Body of pancreas (tissue), 4 donors: Measurements from ENCODE around the gene FBXO11. TPM values are rescaled to one million over a fixed set of nuclear protein-coding genes. Genes with fewer than 3 reads are reported as not detected.
"Not testable (repeated sequence)": the region's sequence is repeated elsewhere in the genome, so short reads cannot be mapped to it uniquely, and the experiment has no call there.

ENCODE experiments used
- ATAC-seq: fragments of 150-250 bp; one replicate; pipeline ENCODE4 v1.9.1; 2016
- DNase-seq, 4 donors: peaks; one replicate each; pipeline ENCODE4 v3.0.0-alpha.2; 2019
- H3K27ac ChIP-seq, 4 donors: fragments of 200-600 bp; sonication (generic); 1 replicate in 3 of 4; 2 replicates in 1 of 4; pipeline versions ENCODE4 v1.5.1 to v1.6.1; 2016 to 2019; ENCODE audit warnings: mild to moderate bottlenecking in 1 of 4, mixed read lengths in 1 of 4, moderate library complexity in 1 of 4
- H3K27me3 ChIP-seq, 2 donors: fragments of 200-600 bp; sonication (generic); one replicate each; pipeline ENCODE4 v1.6.0; 2016; ENCODE audit warnings: mild to moderate bottlenecking in 1 of 2
- H3K36me3 ChIP-seq, 2 donors: fragments of 200-600 bp; sonication (generic); replicated peaks in 1 of 2; 2 replicates each; pipeline ENCODE4 v1.5.1; 2016; ENCODE audit warnings: low read depth in 2 of 2; ENCODE audit not compliant: insufficient read depth in 1 of 2
- H3K4me1 ChIP-seq: fragments of 200-600 bp; sonication (generic); one replicate; pipeline ENCODE4 v1.6.0; 2016
- H3K4me3 ChIP-seq, 2 donors: fragments of 200-600 bp; sonication (generic); 1 replicate in 1 of 2; 2 replicates in 1 of 2; pipeline ENCODE4 v1.5.1; 2016 to 2019
- H3K9me3 ChIP-seq, 3 donors: fragments of 200-600 bp; sonication (generic); 1 replicate in 2 of 3; 2 replicates in 1 of 3; pipeline ENCODE4 v1.5.1; 2016
- POLR2A ChIP-seq, 3 donors: fragments of 450-650 bp; IDR thresholded peaks; one replicate each; pipeline ENCODE4 v1.6.1; 2016; ENCODE audit warnings: antibody characterized with exemption in 3 of 3, mild to moderate bottlenecking in 2 of 3
- WGBS, 2 donors: methylation state at CpG; one replicate each; pipeline ENCODE4 v1.1.5; 2017; 5-methylcytosine and 5-hydroxymethylcytosine counted together
- intact Hi-C: fragments of 100-400 bp; cut with DNase I; formaldehyde crosslinking; loops from one replicate; pipeline ENCODE4 v1.15.1; 2023
- total RNA-seq, 2 donors: library from RNA; depleted of rRNA; stranded (reverse); fragments of >200 nt; gene quantifications; one replicate each; pipeline ENCODE4 v1.1.0, GENCODE V29; 2016
- TF ChIP-seq, protein P1 (sequence below), 7 experiments: fragments of 450-650 bp in 4 of 7; fragments of 200-600 bp in 3 of 7; sonication (generic) in 3 of 7; IDR thresholded peaks; one replicate each; pipeline ENCODE4 v1.5.1; 2016 to 2019; ENCODE audit warnings: antibody characterized with exemption in 7 of 7

Gene FBXO11
- total RNA-seq, 2 donors from 2014 or later = 25.1 to 41.0 TPM

- H3K4me3 ChIP-seq = no peak overlapping the region
- TF ChIP-seq POLR2A (IDR thresholded peaks at IDR 0.05) = no peak
- TF ChIP-seq, protein P1, sequence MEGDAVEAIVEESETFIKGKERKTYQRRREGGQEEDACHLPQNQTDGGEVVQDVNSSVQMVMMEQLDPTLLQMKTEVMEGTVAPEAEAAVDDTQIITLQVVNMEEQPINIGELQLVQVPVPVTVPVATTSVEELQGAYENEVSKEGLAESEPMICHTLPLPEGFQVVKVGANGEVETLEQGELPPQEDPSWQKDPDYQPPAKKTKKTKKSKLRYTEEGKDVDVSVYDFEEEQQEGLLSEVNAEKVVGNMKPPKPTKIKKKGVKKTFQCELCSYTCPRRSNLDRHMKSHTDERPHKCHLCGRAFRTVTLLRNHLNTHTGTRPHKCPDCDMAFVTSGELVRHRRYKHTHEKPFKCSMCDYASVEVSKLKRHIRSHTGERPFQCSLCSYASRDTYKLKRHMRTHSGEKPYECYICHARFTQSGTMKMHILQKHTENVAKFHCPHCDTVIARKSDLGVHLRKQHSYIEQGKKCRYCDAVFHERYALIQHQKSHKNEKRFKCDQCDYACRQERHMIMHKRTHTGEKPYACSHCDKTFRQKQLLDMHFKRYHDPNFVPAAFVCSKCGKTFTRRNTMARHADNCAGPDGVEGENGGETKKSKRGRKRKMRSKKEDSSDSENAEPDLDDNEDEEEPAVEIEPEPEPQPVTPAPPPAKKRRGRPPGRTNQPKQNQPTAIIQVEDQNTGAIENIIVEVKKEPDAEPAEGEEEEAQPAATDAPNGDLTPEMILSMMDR (IDR thresholded peaks at IDR 0.05) = no peak
- H3K27ac ChIP-seq = no peak overlapping the region
- no peaks in the 10 kb centered on the region for H3K27me3 ChIP-seq
- no peaks in the 10 kb centered on the region for H3K36me3 ChIP-seq
- no peak for ATAC-seq
- DNase-seq = no peak
- no peaks in the 10 kb centered on the region for H3K4me1 ChIP-seq
- intact Hi-C loops = no loop called here
- WGBS, 2 donors = 57 to 81% methylated on average over 1 of the region's 1 CpG
- no peaks in the 10 kb centered on the region for H3K9me3 ChIP-seq
These were observed 10.1 kb upstream of the FBXO11 start for GRCh38 chr2:47916412-47916811.

- H3K9me3 ChIP-seq, DNase-seq, H3K27me3 ChIP-seq, ATAC-seq, H3K27ac ChIP-seq, H3K4me3 ChIP-seq, intact Hi-C loops, H3K36me3 ChIP-seq, H3K4me1 ChIP-seq: not testable (repeated sequence)
- WGBS, 2 donors = 88 to 95% methylated on average over 4 of the region's 4 CpGs
These were observed 4.4 kb upstream of the FBXO11 start for GRCh38 chr2:47910662-47911061.

- WGBS, 2 donors = 83 to 84% methylated on average over 5 of the region's 5 CpGs
- H3K27me3 ChIP-seq = no peaks in the 10 kb centered on the region
- peaks cover 7% of the 10 kb centered on the region for H3K4me1 ChIP-seq
- intact Hi-C loops = no loop called here
- no peaks in the 10 kb centered on the region for H3K36me3 ChIP-seq
- no peak for DNase-seq
- TF ChIP-seq, protein P1 (IDR thresholded peaks at IDR 0.05) = no peak
- TF ChIP-seq POLR2A (IDR thresholded peaks at IDR 0.05) = no peak
- ATAC-seq = no peak
- H3K27ac ChIP-seq = no peak overlapping the region
- no peaks in the 10 kb centered on the region for H3K9me3 ChIP-seq
- no peak overlapping the region for H3K4me3 ChIP-seq
These were observed 2.4 kb upstream of the FBXO11 start for GRCh38 chr2:47908682-47909081.

DNA sequence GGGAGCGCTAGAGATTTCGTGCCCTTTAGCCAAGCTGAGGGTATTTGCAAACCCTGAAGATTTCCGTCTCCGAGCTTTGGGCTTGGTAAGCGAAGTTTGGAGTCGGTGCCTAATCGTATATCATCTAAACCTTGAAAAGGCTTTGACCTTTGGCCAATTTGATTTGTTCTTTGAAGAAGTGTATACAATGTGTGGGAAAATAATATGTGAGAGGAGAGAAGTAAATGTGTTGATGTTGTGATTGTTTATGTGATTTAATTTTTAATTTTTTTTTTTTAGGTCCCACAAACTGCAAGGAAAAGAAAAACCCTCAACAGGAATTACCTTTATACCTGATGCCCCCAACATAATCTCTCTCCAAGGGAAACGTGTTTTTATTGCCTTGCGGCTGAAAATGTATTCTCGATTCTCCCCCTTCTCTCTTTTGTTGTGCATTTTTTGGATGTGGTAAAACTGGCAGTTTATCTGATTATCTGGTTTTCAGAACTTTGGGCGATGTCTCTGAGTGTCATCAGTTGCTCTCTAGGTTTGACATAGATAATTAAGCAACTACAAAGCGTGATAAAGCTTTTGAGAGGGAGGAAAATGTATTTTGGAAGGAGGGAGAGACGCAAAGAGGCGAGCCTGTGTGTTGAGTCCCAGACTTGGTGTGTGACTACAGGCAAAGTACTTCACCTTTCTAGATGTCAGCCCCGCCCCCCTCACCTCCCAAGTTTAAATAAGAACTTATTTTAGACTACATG, 912 bp upstream of the FBXO11 start:
- Histone ChIP-seq H3K27me3 (no peaks in the 10 kb centered on the region), H3K27ac (peak overlapping the region; percentile 87 to 100 (median 95)), H3K36me3 (no peaks in the 10 kb centered on the region), H3K4me1 (peaks cover 21% of the 10 kb centered on the region), H3K4me3 (peak overlapping the region; percentile 22 to 32), H3K9me3 (no peaks in the 10 kb centered on the region)
- DNase-seq = peak; percentile 19 to 59 (median 29)
- 11 to 17% methylated on average over 15 of the region's 15 CpGs for WGBS, 2 donors
- ATAC-seq = no peak
- intact Hi-C loops = no loop called here
- TF ChIP-seq POLR2A (IDR thresholded peaks at IDR 0.05) = no peak
- TF ChIP-seq, protein P1 (IDR thresholded peaks at IDR 0.05) = peak in 2 of 7 experiments; percentile 34 to 35

- TF ChIP-seq, protein P1 (IDR thresholded peaks at IDR 0.05) = no peak
- TF ChIP-seq POLR2A (IDR thresholded peaks at IDR 0.05) = no peak
- intact Hi-C loops = no loop called here
- WGBS, 2 donors = 0% methylated on average over 32 to 59 of the region's 105 CpGs
These were observed 727 bp downstream of the FBXO11 start for GRCh38 chr2:47905386-47906156.

More at GRCh38 chr2:47905386-47906156, 727 bp downstream of the FBXO11 start:
- DNase-seq = peak; percentile 57 to 66 (median 62)
- peak overlapping the region; percentile 54 to 96 for H3K4me3 ChIP-seq
- ATAC-seq = peak; percentile 11
- H3K27me3 ChIP-seq = no peaks in the 10 kb centered on the region
- H3K4me1 ChIP-seq = peaks cover 27% of the 10 kb centered on the region
- no peaks in the 10 kb centered on the region for H3K9me3 ChIP-seq
- H3K36me3 ChIP-seq = no peaks in the 10 kb centered on the region
- H3K27ac ChIP-seq = peak overlapping the region; percentile 87 to 100 (median 95)
